SU-DHL-6 (cell line): ENCODE measurements around the gene IFI27L1.

Experiments
- H2AFZ ChIP-seq: fragments of 200-600 bp; sonication (generic); 2 replicates; pipeline ENCODE4 v1.6.1; 2014; ENCODE audit warnings: low read depth, mild to moderate bottlenecking, moderate library complexity, mixed read lengths, antibody characterized with exemption, low read length; ENCODE audit not compliant: severe bottlenecking
- H3F3A ChIP-seq: fragments of 200-600 bp; shearing (Covaris generic); 2 replicates; pipeline ENCODE4 v1.6.0; 2016; ENCODE audit warnings: antibody characterized with exemption, mild to moderate bottlenecking; ENCODE audit not compliant: insufficient read depth
- H3K27ac ChIP-seq: fragments of 200-600 bp; sonication (generic); 2 replicates; pipeline ENCODE4 v1.5.1; 2016; ENCODE audit warnings: low read depth, mild to moderate bottlenecking, low read length, moderate library complexity, mixed read lengths
- H3K27me3 ChIP-seq: fragments of 200-600 bp; sonication (generic), shearing (Covaris generic); 2 replicates; pipeline ENCODE4 v1.6.0; 2014; ENCODE audit warnings: mild to moderate bottlenecking, low read length
- H3K36me3 ChIP-seq: fragments of 200-600 bp; sonication (generic); 2 replicates; pipeline ENCODE4 v1.6.1; 2014; ENCODE audit warnings: mild to moderate bottlenecking, low read length, mixed read lengths
- H3K4me2 ChIP-seq: fragments of 300-600, 200-600 bp; shearing (Covaris generic), sonication (generic); 2 replicates; pipeline ENCODE4 v1.6.0; 2014; ENCODE audit warnings: low read length, low read depth, mild to moderate bottlenecking; ENCODE audit not compliant: poor library complexity, severe bottlenecking
- H3K4me3 ChIP-seq: fragments of 200-600 bp; sonication (generic); 2 replicates; pipeline ENCODE4 v1.5.1; 2014; ENCODE audit warnings: antibody characterized with exemption, low read length, mild to moderate bottlenecking, mixed read lengths; ENCODE audit not compliant: insufficient read depth, poor library complexity, severe bottlenecking
- H3K79me2 ChIP-seq: fragments of 200-600 bp; sonication (generic); 2 replicates; pipeline ENCODE4 v1.6.1; 2014; ENCODE audit warnings: mild to moderate bottlenecking, low read length, moderate library complexity; ENCODE audit not compliant: insufficient read depth
- H3K9ac ChIP-seq: fragments of 200-600 bp; sonication (generic); 2 replicates; pipeline ENCODE4 v1.7.0; 2014; ENCODE audit warnings: mild to moderate bottlenecking, low read length
- H3K9me2 ChIP-seq: fragments of 200-600 bp; sonication (generic); replicated peaks from 2 replicates; pipeline ENCODE4 v1.6.1; 2014; ENCODE audit warnings: low read length; ENCODE audit not compliant: insufficient read depth
- H3K9me3 ChIP-seq: fragments of 200-600 bp; sonication (generic); 2 replicates; pipeline ENCODE4 v1.6.1; 2014; ENCODE audit warnings: low read length, mixed read lengths; ENCODE audit not compliant: insufficient read depth
- H4K20me1 ChIP-seq: fragments of 200-600 bp; sonication (generic); 2 replicates; pipeline ENCODE4 v1.6.1; 2014; ENCODE audit warnings: low read depth, mild to moderate bottlenecking, antibody characterized with exemption, low read length, moderate library complexity, mixed read lengths
- CTCF ChIP-seq: fragments of 200-600 bp; sonication (generic); IDR thresholded peaks from one replicate; pipeline ENCODE4 v1.5.1; 2017; ENCODE audit warnings: antibody characterized with exemption, mild to moderate bottlenecking, low read length, moderate library complexity; ENCODE audit not compliant: insufficient read depth, poor library complexity, severe bottlenecking
- EZH2phosphoT487 ChIP-seq: fragments of 200-600 bp; sonication (generic), shearing (Covaris generic); conservative IDR thresholded peaks from 2 replicates; pipeline ENCODE4 v1.6.1; 2018; ENCODE audit warnings: mild to moderate bottlenecking, antibody characterized with exemption, low read length, moderate library complexity, mixed read lengths

The IFI27L1 gene

GRCh38 chr14:94126419-94126677, 45.2 kb downstream of the IFI27L1 start:
- H3K4me3 ChIP-seq: no peak overlapping the region
- no peak overlapping the region for H3K9ac ChIP-seq

GRCh38 chr14:94126800-94127199, 45.7 kb downstream of the IFI27L1 start:
- Histone ChIP-seq H3K9me2 (no peaks in the 10 kb centered on the region), H3K79me2 (no peaks in the 10 kb centered on the region), H3K27me3 (no peaks in the 10 kb centered on the region), H2AFZ (no peak overlapping the region), H3K27ac (no peak overlapping the region), H3K9ac (no peak overlapping the region), H3K9me3 (no peaks in the 10 kb centered on the region), H3K4me3 (no peak overlapping the region), H3K4me2 (no peak overlapping the region), H3K36me3 (no peaks in the 10 kb centered on the region), H4K20me1 (no peaks in the 10 kb centered on the region), H3F3A (no peaks in the 10 kb centered on the region)
- TF ChIP-seq CTCF: no peak
- no peak for TF ChIP-seq EZH2phosphoT487

More at GRCh38 chr14:94126419-94126677, 45.2 kb downstream of the IFI27L1 start:
- no peak for TF ChIP-seq CTCF
- TF ChIP-seq EZH2phosphoT487: no peak
- Histone ChIP-seq H3F3A (no peaks in the 10 kb centered on the region), H3K79me2 (no peaks in the 10 kb centered on the region), H3K27ac (no peak overlapping the region), H3K36me3 (no peaks in the 10 kb centered on the region), H3K27me3 (no peaks in the 10 kb centered on the region), H3K9me2 (no peaks in the 10 kb centered on the region), H3K9me3 (no peaks in the 10 kb centered on the region), H2AFZ (no peak overlapping the region), H4K20me1 (no peaks in the 10 kb centered on the region), H3K4me2 (no peak overlapping the region)

GRCh38 chr14:94127330-94127729, 46.2 kb downstream of the IFI27L1 start:
- H3K27me3 ChIP-seq: no peaks in the 10 kb centered on the region
- no peaks in the 10 kb centered on the region for H3K9me2 ChIP-seq
- H4K20me1 ChIP-seq: no peaks in the 10 kb centered on the region
- no peak overlapping the region for H3K9ac ChIP-seq
- H3K4me3 ChIP-seq: no peak overlapping the region
- H3K4me2 ChIP-seq: no peak overlapping the region
- no peaks in the 10 kb centered on the region for H3K9me3 ChIP-seq
- H3K36me3 ChIP-seq: no peaks in the 10 kb centered on the region
- H3K27ac ChIP-seq: no peak overlapping the region
- no peaks in the 10 kb centered on the region for H3F3A ChIP-seq
- H3K79me2 ChIP-seq: no peaks in the 10 kb centered on the region
- no peak for TF ChIP-seq CTCF
- TF ChIP-seq EZH2phosphoT487: no peak
- H2AFZ ChIP-seq: no peak overlapping the region
